ENCODE data around the gene ETNK2. TPM values are rescaled to one million over a fixed set of nuclear protein-coding genes. Genes with fewer than 3 reads are reported as not detected.

The ETNK2 gene
- total and polyA plus RNA-seq, 2 of the 8 experiments (the other 6 are each of a cell fraction or from before 2014, with no cell fraction given): 20.1 to 26.7 TPM

GRCh38 chr1:204152310-204153044 is 633 bp upstream of the ETNK2 start:
- no peaks in the 10 kb centered on the region for H4K20me1 ChIP-seq (replicated peaks in 1 of 2; ENCODE audit: control insufficient read depth in 1 of 2, insufficient read depth in 2 of 2, low read length in 2 of 2)
- H3K27ac ChIP-seq (ENCODE audit: low read depth, low read length): no peak overlapping the region
- no peaks in the 10 kb centered on the region for H3K9me3 ChIP-seq (ENCODE audit: insufficient read depth in 2 of 2, low read depth in 1 of 2, low read length in 1 of 2)
- H2BK20ac ChIP-seq (ENCODE audit: low read length): no peak overlapping the region
- H3K36me3 ChIP-seq (ENCODE audit: control insufficient read depth in 2 of 4, insufficient read depth in 4 of 4, low read length in 3 of 4): no peaks in the 10 kb centered on the region
- peak in 1 of 2 experiments; percentile 87 for DNase-seq (ENCODE audit: low read depth in 1 of 2, low spot score in 2 of 2)
- no peak overlapping the region for H3K23ac ChIP-seq (ENCODE audit: insufficient read length)
- H3K9ac ChIP-seq (replicated peaks in 1 of 4; ENCODE audit: extremely low read depth in 1 of 4, low read depth in 3 of 4, low read length in 3 of 4): no peak overlapping the region
- no peak overlapping the region for H3K14ac ChIP-seq (ENCODE audit: insufficient read length)
- no peak overlapping the region for H2BK120ac ChIP-seq (replicated peaks; ENCODE audit: low read depth, low read length)
- peak overlapping the region; percentile 72 for H2AFZ ChIP-seq (ENCODE audit: low read length)
- peaks cover 0 to 21% (median 17%) of the 10 kb centered on the region in 4 experiments; a peak in 5 of 7 replicates for H3K27me3 ChIP-seq (replicated peaks in 1 of 4; ENCODE audit: control insufficient read depth in 3 of 4, extremely low read depth in 1 of 4, insufficient read depth in 3 of 4, low read length in 3 of 4)
- peaks cover 12% of the 10 kb centered on the region; the same call in 1 of the 2 replicates for H3K23me2 ChIP-seq (ENCODE audit: low read depth, low read length)
- CTCF ChIA-PET (ENCODE audit: partially characterized antibody): interaction anchor here (0.9 to 18.7 kb wide), 11 partner anchors 10 to 292 kb away, joined by 3 to 360 read pairs (median 16); partner anchors contain the start of genes GOLT1A and KISS1
- peak overlapping the region; percentile 83; the same call in 1 of the 2 replicates for H2BK12ac ChIP-seq (ENCODE audit: low read depth, low read length)
- WGBS, 2 experiments (ENCODE audit: extremely low coverage in 1 of 2, insufficient coverage in 1 of 2, insufficient read length in 1 of 2, insufficient replicate concordance in 2 of 2, low coverage in 1 of 2, low lambda C conversion rate in 2 of 2, missing lambda C conversion rate in 1 of 2): 61% methylated on average over 14 of the region's 25 CpGs; no CpG with 5 or more reads in 1 of the 2 experiments
- no peak for FAIRE-seq
- POLR2A ChIA-PET (ENCODE audit: partially characterized antibody): interaction anchor here (0.9 to 6.5 kb wide), 7 partner anchors 11 to 290 kb away, joined by 3 to 35 read pairs (median 7); partner anchors contain the start of gene SNRPE
- peak overlapping the region; percentile 79 for H3K18ac ChIP-seq (ENCODE audit: extremely low read depth, low read length)
- no peak overlapping the region for H3K56ac ChIP-seq (replicated peaks; ENCODE audit: insufficient read length, low read depth, low read length)
- peaks cover 0 to 33% (median 24%) of the 10 kb centered on the region in 4 experiments; a peak in 6 of 7 replicates for H3K4me1 ChIP-seq (replicated peaks in 1 of 4; ENCODE audit: control insufficient read depth in 3 of 4, insufficient read depth in 4 of 4, low read length in 3 of 4)
- H2BK5ac ChIP-seq (ENCODE audit: low read depth, low read length): peak overlapping the region; percentile 69; the same call in 1 of the 2 replicates
- H3K4me2 ChIP-seq (ENCODE audit: insufficient read depth in 1 of 2, low read depth in 2 of 2, low read length in 2 of 2): peak overlapping the region; percentile 65 to 82
- no peak overlapping the region for H2AK5ac ChIP-seq (ENCODE audit: low read depth, low read length)
- no peaks in the 10 kb centered on the region for H3K79me2 ChIP-seq (ENCODE audit: control insufficient read depth in 1 of 2, insufficient read depth in 2 of 2, low read length in 2 of 2)
- H4K8ac ChIP-seq (ENCODE audit: extremely low read depth, insufficient read depth, low read length): peak overlapping the region; percentile 47; the same call in 1 of the 2 replicates
- H4K91ac ChIP-seq (replicated peaks; ENCODE audit: insufficient read length, low read length): peak overlapping the region; percentile 44
- H3K4ac ChIP-seq (replicated peaks; ENCODE audit: insufficient read length, low read depth, low read length): no peak overlapping the region
- peak overlapping the region; percentile 51 to 77 (median 68) for H3K4me3 ChIP-seq (ENCODE audit: extremely low read depth in 1 of 4, insufficient read depth in 2 of 4, low read depth in 3 of 4, low read length in 4 of 4)
- no peaks in the 10 kb centered on the region for H3K79me1 ChIP-seq (ENCODE audit: low read depth, low read length)
- no peak overlapping the region for H4K5ac ChIP-seq (ENCODE audit: insufficient read length, low read depth, low read length)
- H2BK15ac ChIP-seq (ENCODE audit: low read length): no peak overlapping the region; the same call in 1 of the 2 replicates
- TF ChIP-seq RBBP5 (IDR thresholded peaks at IDR 0.05; ENCODE audit: borderline replicate concordance, low read depth, low read length) (peak; percentile 21; the same call in 1 of the 2 replicates), GTF2F1 (IDR thresholded peaks at IDR 0.05; ENCODE audit: borderline replicate concordance, low read depth, low read length) (no peak), MAFK (IDR thresholded peaks at IDR 0.05; ENCODE audit: low read depth, low read length) (no peak), TBP (IDR thresholded peaks at IDR 0.05; ENCODE audit: low read depth, low read length) (no peak), JUN (IDR thresholded peaks at IDR 0.05; ENCODE audit: low read depth, low read length) (no peak), YY1 (IDR thresholded peaks at IDR 0.05; ENCODE audit: low read depth, low read length) (no peak), ASH2L (IDR thresholded peaks at IDR 0.05; ENCODE audit: low read length) (no peak), CTBP2 (IDR thresholded peaks at IDR 0.05; ENCODE audit: borderline replicate concordance, insufficient read depth, insufficient read length, low read length) (peak; percentile 32), BRCA1 (IDR thresholded peaks at IDR 0.05; ENCODE audit: low read depth, low read length) (no peak), TAF1 (IDR thresholded peaks at IDR 0.05; ENCODE audit: low read depth, low read length) (no peak), SP4 (IDR thresholded peaks at IDR 0.05; ENCODE audit: low read length) (no peak), RNF2 (IDR thresholded peaks at IDR 0.05; ENCODE audit: borderline replicate concordance, low read depth, low read length, missing control alignments, poor library complexity, severe bottlenecking) (peak; percentile 10)
